Medulla oblongata (tissue), 1 donor: ENCODE data around the gene NIM1K.
A peak's percentile ranks its signal among the peaks of the same experiment; 100 is the strongest.
"Not testable (repeated sequence)": the region's sequence is repeated elsewhere in the genome, so short reads cannot be mapped to it uniquely, and the experiment has no call there.

Experiments
- DNase-seq: peaks from one replicate; pipeline ENCODE4 v3.0.0-alpha.2; 2015; ENCODE audit errors: extremely low spot score

Gene NIM1K

GRCh38 chr5:43191740-43192557, at the start of gene NIM1K:
Gene NIM1K, plus strand, starts transcription at chr5:43192225. Its CDS starts 53,551 bp downstream, at chr5:43245776.
- peak; percentile 90 for DNase-seq

DNA sequence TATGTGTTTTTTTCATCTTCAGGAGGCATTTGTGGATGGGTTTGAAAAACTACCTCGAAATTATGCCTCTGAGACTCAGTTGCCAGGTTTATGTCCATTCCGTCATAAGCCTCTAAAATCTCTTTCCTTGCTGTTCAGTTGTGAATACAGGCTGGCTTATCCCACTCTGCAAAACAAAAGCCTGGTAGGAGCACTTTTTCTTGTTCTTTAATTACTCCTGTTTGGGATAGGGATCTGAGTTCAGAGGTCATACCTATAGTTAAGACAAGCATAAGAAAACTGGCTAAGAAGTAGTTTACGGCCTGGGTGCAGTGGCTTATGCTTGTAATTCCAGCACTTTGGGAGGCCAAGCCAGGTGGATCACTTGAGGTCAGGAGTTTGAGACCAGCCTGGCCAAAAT, 47.0 kb upstream of the NIM1K start:
- no peak for DNase-seq

GRCh38 chr5:43146958-43147357, 45.1 kb upstream of the NIM1K start:
- DNase-seq: no peak

DNA sequence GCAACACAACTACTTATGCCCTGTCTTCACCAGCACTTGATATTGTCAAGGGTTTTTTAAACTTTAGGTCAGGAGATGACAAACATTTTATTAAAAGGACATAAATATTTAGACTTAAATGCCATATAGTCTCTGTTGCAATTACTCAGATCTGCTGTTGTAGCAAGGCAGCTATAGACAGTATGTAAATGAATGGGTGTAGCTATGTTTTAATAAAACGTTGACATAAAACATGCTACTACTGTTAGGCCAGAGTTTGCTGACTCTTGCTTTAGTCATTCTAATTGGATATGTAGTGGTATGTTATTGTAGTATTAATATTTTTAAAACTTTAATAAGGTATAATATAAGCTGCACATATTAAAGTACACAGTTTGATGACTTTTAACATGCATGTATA, 43.6 kb upstream of the NIM1K start:
- no peak for DNase-seq

DNA sequence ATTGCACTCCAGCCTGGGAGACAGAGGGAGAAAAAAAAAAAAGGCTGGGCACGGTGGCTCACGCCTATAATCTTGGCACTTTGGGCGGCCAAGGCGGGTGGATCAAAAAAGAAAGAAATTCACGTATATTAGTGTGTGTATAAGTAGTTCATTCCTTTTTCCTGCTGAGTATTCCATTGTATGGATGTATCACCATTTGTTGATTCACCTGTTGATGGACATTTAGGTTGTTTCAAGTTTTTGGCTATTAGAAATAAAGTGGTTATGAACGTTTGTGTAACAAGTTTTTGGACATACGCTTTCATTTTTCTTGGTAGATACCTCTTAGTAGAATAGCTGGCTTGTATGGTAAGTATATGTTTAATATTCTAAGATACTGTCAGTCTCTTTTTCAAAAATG, 42.8 kb upstream of the NIM1K start:
- DNase-seq: no peak

GRCh38 chr5:43150075-43150474, 42.0 kb upstream of the NIM1K start:
- no peak for DNase-seq

GRCh38 chr5:43150748-43151147, 41.3 kb upstream of the NIM1K start:
- no peak for DNase-seq

DNA sequence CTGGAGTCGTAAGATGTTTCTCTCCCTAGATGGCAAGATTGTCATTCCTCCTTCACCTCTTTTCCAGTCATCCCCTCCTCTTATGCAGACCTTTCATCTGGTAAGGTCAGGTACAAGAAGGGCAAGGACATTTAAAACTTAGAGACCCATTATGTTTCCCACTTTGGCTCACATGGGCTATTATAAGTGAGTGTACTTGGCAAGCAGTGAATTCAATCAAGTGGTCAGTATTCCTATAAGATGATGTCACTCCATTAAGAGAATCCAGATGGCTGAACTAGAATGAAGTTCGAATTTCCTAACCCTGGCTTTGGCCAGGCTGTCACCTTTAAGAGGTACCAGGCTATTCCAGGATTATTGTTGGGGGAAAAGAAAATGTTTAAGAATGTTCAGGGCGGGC, 39.1 kb upstream of the NIM1K start:
- DNase-seq: no peak

- no peak for DNase-seq
Observed at GRCh38 chr5:43154469-43154868, 37.6 kb upstream of the NIM1K start.

DNA sequence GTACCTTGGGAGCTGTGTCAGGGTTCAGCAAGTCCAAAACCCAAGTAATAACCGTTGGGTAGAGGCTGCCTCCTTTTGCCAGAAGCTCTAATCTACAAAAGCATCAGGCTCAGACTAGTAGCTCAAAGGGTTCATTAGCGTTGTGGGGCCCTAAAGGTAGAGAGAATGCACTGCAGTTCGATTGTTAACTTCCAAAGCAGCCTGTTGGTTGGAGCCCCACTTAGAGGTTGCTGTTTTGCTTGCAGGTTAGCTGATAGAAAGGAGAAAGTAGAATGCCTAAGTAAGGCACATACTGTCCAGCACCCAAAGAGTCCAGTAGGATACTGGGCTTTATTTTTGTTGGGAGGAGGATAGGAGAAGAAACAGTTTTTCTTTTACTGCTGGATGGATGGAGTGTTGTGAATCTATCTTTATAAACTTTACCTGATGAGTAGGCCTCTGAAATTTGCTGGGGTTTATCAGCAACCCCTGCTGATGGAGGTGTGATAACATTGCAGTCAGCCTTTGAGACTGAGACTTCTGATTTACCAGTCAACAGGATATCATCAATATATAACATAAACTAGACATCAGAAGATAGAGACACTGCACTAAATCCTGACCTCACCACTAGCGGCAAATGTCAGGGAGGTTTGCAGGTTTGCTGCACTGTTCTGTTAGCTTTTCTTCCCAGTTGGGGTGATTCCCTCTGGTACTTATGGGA, 36.5 kb upstream of the NIM1K start:
- DNase-seq: no peak

- peak; percentile 67 for DNase-seq
Observed at GRCh38 chr5:43156388-43156787, 35.6 kb upstream of the NIM1K start.

GRCh38 chr5:43157068-43157467, 35.0 kb upstream of the NIM1K start:
- no peak for DNase-seq

- no peak for DNase-seq
Observed at GRCh38 chr5:43161244-43161643, 30.8 kb upstream of the NIM1K start.

- not testable (repeated sequence) for DNase-seq
Observed at GRCh38 chr5:43164801-43165200, 27.2 kb upstream of the NIM1K start.

- DNase-seq: no peak
Observed at GRCh38 chr5:43165323-43165722, 26.7 kb upstream of the NIM1K start.

- DNase-seq: no peak
Observed at GRCh38 chr5:43168175-43168574, 23.9 kb upstream of the NIM1K start.

DNA sequence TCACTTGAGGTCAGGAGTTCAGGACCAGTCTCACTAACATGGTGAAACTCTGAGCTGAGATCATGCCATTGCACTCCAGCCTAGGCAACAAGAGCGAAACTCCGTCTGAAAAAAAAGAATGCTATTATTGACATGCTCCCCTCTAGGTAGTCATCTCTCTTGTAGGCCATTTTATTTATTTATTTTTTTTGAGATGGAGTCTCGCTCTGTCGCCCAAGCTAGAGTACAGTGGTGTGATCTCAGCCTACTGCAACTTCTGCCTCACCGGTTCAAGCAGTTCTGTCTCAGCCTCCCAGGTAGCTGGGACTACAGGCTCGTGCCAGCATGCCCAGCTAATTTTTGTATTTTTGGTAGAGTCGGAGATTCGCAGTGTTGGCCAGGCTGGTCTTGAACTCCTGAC, 20.6 kb upstream of the NIM1K start:
- DNase-seq: no peak

GRCh38 chr5:43171926-43172325, 20.1 kb upstream of the NIM1K start:
- no peak for DNase-seq

DNA sequence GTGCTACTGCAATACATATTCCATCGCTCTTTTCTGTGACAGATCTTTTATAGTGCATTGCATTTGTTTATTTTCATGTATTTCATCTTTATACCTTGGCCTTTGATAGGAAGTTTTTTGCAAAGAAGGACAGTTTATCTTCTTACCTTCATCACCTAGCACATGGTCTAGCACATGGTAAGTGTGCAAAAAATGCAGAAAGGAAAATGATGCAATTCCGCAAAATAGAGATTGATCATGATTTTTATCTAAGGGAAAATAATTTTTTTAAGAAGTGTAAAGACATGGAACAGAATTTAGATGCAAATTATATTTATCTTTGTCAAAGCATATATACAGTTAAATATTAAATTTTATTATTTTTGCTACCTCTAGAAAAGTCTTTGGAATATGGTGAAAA, 19.2 kb upstream of the NIM1K start:
- no peak for DNase-seq

DNA sequence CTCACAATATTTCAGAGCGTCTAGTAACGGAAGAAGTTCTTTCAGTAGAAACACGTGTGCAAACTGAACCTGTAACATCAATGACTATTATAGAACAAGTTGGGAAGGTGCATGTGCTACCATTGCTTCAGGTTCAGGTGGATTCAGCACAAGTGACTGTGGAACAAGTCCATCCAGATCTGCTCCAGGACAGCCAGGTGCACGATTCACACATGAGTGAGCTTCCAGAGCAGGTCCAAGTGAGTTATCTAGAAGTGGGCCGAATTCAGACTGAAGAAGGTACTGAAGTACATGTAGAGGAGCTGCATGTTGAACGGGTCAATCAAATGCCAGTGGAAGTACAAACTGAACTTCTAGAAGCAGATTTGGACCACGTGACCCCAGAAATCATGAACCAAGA, 17.4 kb upstream of the NIM1K start:
- no peak for DNase-seq

- DNase-seq: no peak
Observed at GRCh38 chr5:43179836-43180235, 12.2 kb upstream of the NIM1K start.

DNA sequence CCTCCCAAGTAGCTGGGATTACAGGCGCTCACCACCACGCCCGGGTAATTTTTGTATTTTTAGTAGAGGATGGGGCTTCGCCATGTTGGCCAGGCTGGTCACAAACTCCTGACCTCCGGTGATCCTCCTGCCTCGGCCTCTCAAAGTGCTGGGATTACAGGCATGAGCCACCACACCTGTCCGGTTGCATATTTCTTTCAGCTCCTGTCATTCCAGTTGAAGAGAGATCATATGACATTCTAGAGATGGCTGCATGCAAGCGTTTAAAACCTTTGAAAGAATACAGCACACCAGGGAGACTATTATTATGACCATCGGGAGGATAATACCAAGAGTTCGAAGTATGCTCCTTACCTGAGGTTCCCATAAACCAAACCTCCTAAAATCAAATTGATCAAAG, 9.6 kb upstream of the NIM1K start:
- DNase-seq: no peak

DNA sequence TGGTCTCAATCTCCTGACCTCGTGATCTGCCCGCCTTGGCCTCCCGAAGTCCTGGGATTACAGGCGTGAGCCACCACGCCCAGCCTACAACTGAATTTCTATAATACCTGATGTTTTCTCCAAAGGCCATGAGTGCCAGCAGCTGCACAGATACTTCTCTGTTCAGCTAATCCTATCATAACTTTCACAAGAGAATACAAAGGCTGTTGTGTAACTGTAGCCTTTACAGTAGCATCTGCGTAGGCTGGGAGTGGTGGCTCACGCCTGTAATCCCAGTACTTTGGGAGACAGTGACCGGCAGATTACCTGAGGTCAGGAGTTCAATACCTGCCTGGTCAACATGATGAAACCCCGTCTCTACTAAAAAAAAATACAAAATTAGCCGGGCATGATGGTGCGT, 8.9 kb upstream of the NIM1K start:
- not testable (repeated sequence) for DNase-seq
